Neuronal stem cell (in vitro differentiated cells): ENCODE results near the gene ZNF33B.

Source experiments
- DNase-seq: peaks from one replicate; pipeline ENCODE4 v3.0.0-alpha.2; 2013; ENCODE audit warnings: low spot score
- H2AFZ ChIP-seq: one replicate; pipeline ENCODE4 v1.6.1; 2013; ENCODE audit warnings: mild to moderate bottlenecking, low read length, inconsistent platforms
- H2AK5ac ChIP-seq: 2 replicates; pipeline ENCODE4 v1.6.1; 2013; ENCODE audit warnings: low read depth, mild to moderate bottlenecking, inconsistent platforms, low read length, moderate library complexity, mixed read lengths
- H2BK120ac ChIP-seq: 2 replicates; pipeline ENCODE4 v1.6.1; 2013; ENCODE audit warnings: low read depth, mild to moderate bottlenecking, inconsistent platforms, low read length, moderate library complexity, mixed read lengths
- H2BK12ac ChIP-seq: one replicate; pipeline ENCODE4 v1.6.1; 2013; ENCODE audit warnings: low read length, inconsistent platforms
- H2BK15ac ChIP-seq: 2 replicates; pipeline ENCODE4 v1.6.1; 2013; ENCODE audit warnings: mild to moderate bottlenecking, low read length, inconsistent platforms, mixed read lengths
- H2BK5ac ChIP-seq: one replicate; pipeline ENCODE4 v1.6.1; 2013; ENCODE audit warnings: inconsistent platforms, mild to moderate bottlenecking, low read length, moderate library complexity
- H3K14ac ChIP-seq: one replicate; pipeline ENCODE4 v1.6.1; 2013; ENCODE audit warnings: low read length, inconsistent platforms
- H3K18ac ChIP-seq: 2 replicates; pipeline ENCODE4 v1.6.1; 2013; ENCODE audit warnings: low read length, inconsistent platforms
- H3K23ac ChIP-seq: 2 replicates; pipeline ENCODE4 v1.6.1; 2013; ENCODE audit warnings: low read depth, mild to moderate bottlenecking, mixed read lengths, low read length, inconsistent platforms; ENCODE audit not compliant: poor library complexity
- H3K27ac ChIP-seq: replicated peaks from 3 replicates; pipeline ENCODE4 v1.5.1; 2013; ENCODE audit warnings: low read length, inconsistent platforms
- H3K27me3 ChIP-seq, 3 experiments: 2 replicates each; pipeline ENCODE4 v1.6.1; 2013; ENCODE audit warnings: low read length in 3 of 3, mild to moderate bottlenecking in 2 of 3, inconsistent platforms in 1 of 3, low read depth in 1 of 3, mixed read lengths in 1 of 3, moderate library complexity in 1 of 3; ENCODE audit not compliant: control insufficient read depth in 3 of 3, insufficient read depth in 3 of 3
- H3K36me3 ChIP-seq, 2 donors: replicated peaks in 1 of 2; 2 replicates each; pipeline ENCODE4 v1.6.1; 2013; ENCODE audit warnings: low read length in 2 of 2; ENCODE audit not compliant: control insufficient read depth in 2 of 2, insufficient read depth in 2 of 2
- H3K4ac ChIP-seq: 2 replicates; pipeline ENCODE4 v1.6.1; 2013; ENCODE audit warnings: inconsistent platforms, mild to moderate bottlenecking, low read length, moderate library complexity
- H3K4me1 ChIP-seq, 2 donors: 1 replicate in 1 of 2; 2 replicates in 1 of 2; pipeline ENCODE4 v1.6.1; 2013; ENCODE audit warnings: low read length in 2 of 2, low read depth in 1 of 2; ENCODE audit not compliant: control insufficient read depth in 2 of 2, insufficient read depth in 1 of 2
- H3K4me2 ChIP-seq: one replicate; pipeline ENCODE4 v1.6.1; 2013; ENCODE audit warnings: mild to moderate bottlenecking, low read length, inconsistent platforms; ENCODE audit not compliant: insufficient read depth, poor library complexity, severe bottlenecking
- H3K4me3 ChIP-seq, 2 donors: 2 replicates each; pipeline ENCODE4 v1.5.1; 2013; ENCODE audit warnings: low read length in 2 of 2, mild to moderate bottlenecking in 2 of 2, inconsistent platforms in 1 of 2, moderate library complexity in 1 of 2
- H3K79me1 ChIP-seq: one replicate; pipeline ENCODE4 v1.6.1; 2013; ENCODE audit warnings: low read depth, mild to moderate bottlenecking, inconsistent platforms, low read length, moderate library complexity
- H3K9ac ChIP-seq: one replicate; pipeline ENCODE4 v1.6.1; 2013; ENCODE audit warnings: mild to moderate bottlenecking, low read depth, low read length, inconsistent platforms; ENCODE audit not compliant: poor library complexity
- H3K9me3 ChIP-seq, 2 donors: replicated peaks in 1 of 2; 2 replicates each; pipeline versions ENCODE3 to v1.6.1; 2013; ENCODE audit warnings: low read length in 2 of 2, mild to moderate bottlenecking in 2 of 2, inconsistent platforms in 1 of 2, low read depth in 1 of 2, mixed read lengths in 1 of 2, moderate library complexity in 1 of 2; ENCODE audit not compliant: control insufficient read depth in 2 of 2, insufficient read depth in 1 of 2
- H4K8ac ChIP-seq: one replicate; pipeline ENCODE4 v1.6.1; 2013; ENCODE audit warnings: low read depth, mild to moderate bottlenecking, inconsistent platforms, low read length, moderate library complexity
- H4K91ac ChIP-seq: one replicate; pipeline ENCODE4 v1.6.1; 2013; ENCODE audit warnings: low read length, low read depth, mild to moderate bottlenecking, inconsistent platforms; ENCODE audit not compliant: poor library complexity
- WGBS, 2 donors: extraction: QIAGEN DNeasy Blood & Tissue Kit; methylation state at CpG; one replicate each; pipeline ENCODE4 v1.1.7; 2013; ENCODE audit warnings: missing lambda C conversion rate in 2 of 2, mixed read lengths in 1 of 2; ENCODE audit not compliant: insufficient read length in 2 of 2, insufficient replicate concordance in 1 of 2; ENCODE audit errors: extremely low coverage in 2 of 2; 5-methylcytosine and 5-hydroxymethylcytosine counted together

Gene ZNF33B

DNA sequence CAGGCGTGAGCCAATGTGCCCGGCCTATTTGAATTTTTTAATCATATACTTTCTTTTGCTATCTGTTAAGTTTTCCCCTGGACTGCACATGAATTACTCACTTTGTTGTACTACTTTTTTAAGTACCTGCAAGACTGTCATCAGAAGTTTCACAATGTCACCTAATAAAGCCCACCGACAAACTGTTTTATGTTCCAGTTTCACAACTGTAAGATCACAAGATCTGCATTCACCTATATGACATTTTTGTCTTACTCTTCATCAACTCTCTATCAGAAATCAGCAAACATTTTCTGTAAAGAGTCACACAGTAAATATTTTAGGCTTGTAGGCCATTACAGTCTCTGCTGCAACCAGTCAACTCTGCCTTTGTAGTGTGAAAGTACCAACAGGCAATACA lies 88.5 kb downstream of the ZNF33B start:
- Histone ChIP-seq H3K4ac (no peak overlapping the region), H3K14ac (no peak overlapping the region), H2AFZ (no peak overlapping the region), H3K79me1 (peaks cover 9% of the 10 kb centered on the region), H3K23ac (no peak overlapping the region), H2BK12ac (no peak overlapping the region), H2BK15ac (no peak overlapping the region), H2BK5ac (no peak overlapping the region), H3K9me3 (peaks cover 0 to 10% of the 10 kb centered on the region in 2 donors), H2BK120ac (no peak overlapping the region), H4K91ac (no peak overlapping the region), H3K4me1 (peaks cover 0 to 6% of the 10 kb centered on the region in 2 donors), H2AK5ac (no peak overlapping the region), H3K4me3 (no peak overlapping the region), H3K36me3 (peaks cover 2 to 4% of the 10 kb centered on the region in 2 donors), H3K18ac (no peak overlapping the region), H3K4me2 (no peak overlapping the region), H4K8ac (no peak overlapping the region), H3K9ac (no peak overlapping the region), H3K27ac (no peak overlapping the region), H3K27me3 (no peaks in the 10 kb centered on the region)
- no CpG with 5 or more reads among the region's 3 CpGs for WGBS, 2 donors
- no peak for DNase-seq

DNA sequence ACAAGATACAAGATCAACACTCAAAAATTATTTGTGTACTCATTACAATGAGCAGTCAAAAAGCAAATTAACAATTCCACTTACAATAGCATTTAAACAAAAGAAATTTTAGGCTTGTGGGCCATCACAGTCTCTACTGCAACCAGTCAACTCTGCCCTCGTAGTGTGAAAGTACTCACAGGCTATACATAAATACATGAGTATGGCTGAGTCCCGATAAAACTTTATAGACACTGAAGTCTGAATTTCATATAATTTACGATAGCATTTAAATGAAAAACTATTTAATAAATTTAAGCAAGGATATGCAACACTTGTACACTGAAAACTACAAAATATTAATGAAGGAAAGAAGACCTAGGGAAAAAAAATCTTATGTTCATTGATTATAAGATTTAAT lies 90.1 kb downstream of the ZNF33B start:
- H3K79me1 ChIP-seq, result peaks cover 9% of the 10 kb centered on the region
- H3K14ac ChIP-seq, result no peak overlapping the region
- no peak overlapping the region for H2BK5ac ChIP-seq
- H3K27me3 ChIP-seq, result no peaks in the 10 kb centered on the region
- H3K4ac ChIP-seq, result no peak overlapping the region
- H2BK120ac ChIP-seq, result no peak overlapping the region
- no CpG with 5 or more reads among the region's 3 CpGs for WGBS, 2 donors
- H3K4me2 ChIP-seq, result no peak overlapping the region
- no peak overlapping the region for H3K27ac ChIP-seq
- no peak overlapping the region for H4K91ac ChIP-seq
- no peak overlapping the region for H3K4me3 ChIP-seq
- no peak overlapping the region for H2AFZ ChIP-seq
- H4K8ac ChIP-seq, result no peak overlapping the region
- no peak overlapping the region for H2AK5ac ChIP-seq
- DNase-seq, result no peak
- peaks cover 4 to 11% of the 10 kb centered on the region in 2 donors for H3K9me3 ChIP-seq
- H3K9ac ChIP-seq, result no peak overlapping the region
- H2BK12ac ChIP-seq, result no peak overlapping the region
- H3K18ac ChIP-seq, result no peak overlapping the region
- H3K23ac ChIP-seq, result no peak overlapping the region
- peaks cover 3 to 6% of the 10 kb centered on the region in 2 donors for H3K4me1 ChIP-seq
- no peak overlapping the region for H2BK15ac ChIP-seq
- H3K36me3 ChIP-seq, result peaks cover 2 to 4% of the 10 kb centered on the region in 2 donors

DNA sequence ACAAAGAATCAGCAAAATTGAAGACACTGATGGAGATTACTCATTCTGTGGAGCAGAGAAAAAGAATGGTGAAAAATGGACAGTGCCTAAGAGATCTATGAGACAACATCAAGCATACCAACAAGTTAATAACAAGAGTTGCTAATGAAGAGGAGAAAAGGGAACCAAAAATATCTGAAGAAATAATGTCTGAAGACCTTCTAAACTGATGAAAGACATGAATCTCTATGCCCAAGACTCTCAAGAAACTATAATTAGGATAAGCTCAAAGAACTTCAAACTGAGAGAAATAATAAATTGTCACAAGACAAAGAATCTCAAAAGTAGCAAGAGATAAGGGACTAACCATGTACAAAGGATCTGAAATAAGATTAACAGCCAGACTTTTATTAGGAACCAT lies 93.4 kb downstream of the ZNF33B start:
- Histone ChIP-seq H3K14ac (no peak overlapping the region), H3K27ac (no peak overlapping the region), H3K4ac (no peak overlapping the region), H3K9ac (no peak overlapping the region), H2AFZ (no peak overlapping the region), H2BK5ac (no peak overlapping the region), H3K36me3 (no peaks in the 10 kb centered on the region), H3K79me1 (no peaks in the 10 kb centered on the region), H3K9me3 (peaks cover 4 to 17% of the 10 kb centered on the region in 2 donors), H3K27me3 (no peaks in the 10 kb centered on the region), H3K23ac (no peak overlapping the region), H2BK120ac (no peak overlapping the region), H2AK5ac (no peak overlapping the region), H4K8ac (no peak overlapping the region), H4K91ac (no peak overlapping the region), H3K4me1 (peaks cover 0 to 3% of the 10 kb centered on the region in 2 donors), H3K4me3 (no peak overlapping the region), H3K4me2 (no peak overlapping the region), H3K18ac (no peak overlapping the region), H2BK15ac (no peak overlapping the region), H2BK12ac (no peak overlapping the region)
- DNase-seq, result no peak

- Histone ChIP-seq H2AK5ac (no peak overlapping the region), H3K9ac (no peak overlapping the region), H2BK12ac (no peak overlapping the region), H3K14ac (no peak overlapping the region), H3K79me1 (peaks cover 1% of the 10 kb centered on the region), H3K27me3 (no peaks in the 10 kb centered on the region), H2AFZ (peak overlapping the region; percentile 45), H4K8ac (no peak overlapping the region), H2BK120ac (no peak overlapping the region), H2BK5ac (no peak overlapping the region), H3K36me3 (peaks cover 0 to 3% of the 10 kb centered on the region in 2 donors), H3K4me3 (no peak overlapping the region), H2BK15ac (no peak overlapping the region), H3K27ac (no peak overlapping the region), H3K4ac (no peak overlapping the region), H3K23ac (no peak overlapping the region), H4K91ac (no peak overlapping the region), H3K4me1 (peaks cover 0 to 3% of the 10 kb centered on the region in 2 donors), H3K9me3 (peaks cover 10 to 20% of the 10 kb centered on the region in 2 donors), H3K4me2 (no peak overlapping the region), H3K18ac (no peak overlapping the region)
- no peak for DNase-seq
- no CpG with 5 or more reads among the region's 5 CpGs for WGBS, 2 donors
Observed at GRCh38 chr10:42543840-42544372, 94.5 kb downstream of the ZNF33B start.
